ENCODE measurements around the gene TRIM51. TPM values are rescaled to one million over a fixed set of nuclear protein-coding genes. Genes with fewer than 3 reads are reported as not detected.

TRIM51 gene
- total RNA-seq, 1 donor = not detected

Other genes with a start within 250 kb of the TRIM51 start
- gene OR4P4, start 248.2 kb upstream of the TRIM51 start, total RNA-seq = not detected
- not detected for gene OR4S2, start 235.0 kb upstream of the TRIM51 start, total RNA-seq
- gene OR4C6, start 221.1 kb upstream of the TRIM51 start, total RNA-seq = 0.21 TPM
- gene OR5D13, start 109.9 kb upstream of the TRIM51 start, total RNA-seq = not detected
- gene OR5D14, start 87.7 kb upstream of the TRIM51 start, total RNA-seq = not detected
- not detected for gene OR5L1, start 71.9 kb upstream of the TRIM51 start, total RNA-seq
- not detected for gene OR5D18, start 63.7 kb upstream of the TRIM51 start, total RNA-seq
- not detected for gene OR5L2, start 56.1 kb upstream of the TRIM51 start, total RNA-seq
- not detected for gene OR5D16, start 44.5 kb upstream of the TRIM51 start, total RNA-seq
- not detected for gene OR5W2, start 31.3 kb downstream of the TRIM51 start, total RNA-seq
- gene OR5I1, start 53.1 kb downstream of the TRIM51 start, total RNA-seq = not detected
- gene OR10AG1, start 86.6 kb downstream of the TRIM51 start, total RNA-seq = not detected
- not detected for gene OR5F1, start 111.3 kb downstream of the TRIM51 start, total RNA-seq
- gene OR5AS1, start 144.4 kb downstream of the TRIM51 start, total RNA-seq = 0.10 TPM
- not detected for gene OR8I2, start 210.0 kb downstream of the TRIM51 start, total RNA-seq
- not detected for gene OR8H2, start 220.4 kb downstream of the TRIM51 start, total RNA-seq
- gene OR8H3, start 239.1 kb downstream of the TRIM51 start, total RNA-seq = not detected